G401 (cell line): ENCODE results near the gene DOK6. TPM values are rescaled to one million over a fixed set of nuclear protein-coding genes. Genes with fewer than 3 reads are reported as not detected.

Experiments
- DNase-seq: peaks from one replicate; pipeline ENCODE4 v3.0.0-alpha.2; 2015; ENCODE audit warnings: low spot score
- in situ Hi-C: cut with HindIII; loops from 2 replicates; pipeline ENCODE4 v1.10.0; 2016; ENCODE audit warnings: low sequenced_read_pairs, mixed read lengths
- total RNA-seq: library from RNA; depleted of rRNA; stranded (reverse); fragments of >200 nt; shearing (Covaris generic); gene quantifications from 2 replicates; pipeline ENCODE4 v1.2.3, GENCODE V29; 2014

The DOK6 gene
- total RNA-seq, 1 experiment from 2014 or later, result 0.10 TPM

DNA sequence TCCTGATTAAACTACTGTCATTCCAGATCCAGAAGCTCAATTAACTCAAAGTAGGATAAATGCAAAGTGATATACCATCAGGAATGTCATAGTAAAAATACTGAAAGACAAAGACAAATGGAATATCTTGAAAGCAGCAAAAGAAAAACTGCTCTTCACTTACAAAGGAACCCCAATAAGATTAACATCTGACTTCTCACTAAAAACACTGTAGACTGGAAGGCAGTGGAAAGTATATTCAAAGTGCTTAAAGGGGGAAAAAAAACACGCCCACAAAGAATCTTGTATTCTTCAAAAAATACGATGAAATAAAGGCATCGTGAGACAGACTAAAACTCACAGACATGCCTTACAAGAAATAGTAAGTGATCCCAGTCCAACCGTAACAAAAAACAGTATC, 195.7 kb downstream of the DOK6 start:
- in situ Hi-C loops, result no loop called here
- DNase-seq, result no peak

DNA sequence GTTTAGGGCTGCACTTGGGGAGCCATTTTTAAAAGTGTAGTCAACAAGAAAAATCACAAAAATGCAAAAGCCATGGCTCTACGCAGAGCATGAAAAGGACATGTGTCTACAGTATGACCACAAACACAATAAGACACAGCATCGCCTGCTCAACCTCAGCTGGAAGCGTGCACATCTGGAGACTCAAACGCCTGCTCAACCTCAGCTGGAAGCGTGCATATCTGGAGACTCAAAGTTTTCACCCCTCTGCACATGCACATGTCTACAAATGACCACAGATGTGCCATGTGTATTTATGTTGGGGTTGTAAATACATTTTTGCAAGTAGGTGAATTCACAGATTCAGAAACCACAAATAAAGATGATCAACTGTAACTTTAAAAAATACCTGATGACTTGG, 196.9 kb downstream of the DOK6 start:
- no peak for DNase-seq
- in situ Hi-C loops, result no loop called here

DNA sequence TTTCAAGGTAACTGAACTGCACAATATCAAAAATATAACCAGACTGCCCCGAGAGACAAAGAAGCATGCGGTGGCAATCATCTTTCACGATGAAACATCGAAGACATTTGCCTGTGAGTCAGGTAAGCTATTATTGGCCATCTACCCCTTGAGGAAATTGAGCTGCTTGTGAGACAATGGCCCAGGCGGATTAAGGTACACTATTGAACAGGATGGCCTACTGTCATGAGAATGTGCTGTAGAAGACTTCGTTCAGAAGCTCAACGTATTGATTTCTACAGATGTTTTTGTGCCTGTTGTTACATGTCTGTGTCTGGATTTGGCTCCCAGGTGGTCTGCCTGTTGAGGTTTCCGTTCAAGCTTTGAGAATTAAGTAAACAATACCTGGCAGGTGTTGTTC, 198.7 kb downstream of the DOK6 start:
- no peak for DNase-seq
- in situ Hi-C loops, result no loop called here

DNA sequence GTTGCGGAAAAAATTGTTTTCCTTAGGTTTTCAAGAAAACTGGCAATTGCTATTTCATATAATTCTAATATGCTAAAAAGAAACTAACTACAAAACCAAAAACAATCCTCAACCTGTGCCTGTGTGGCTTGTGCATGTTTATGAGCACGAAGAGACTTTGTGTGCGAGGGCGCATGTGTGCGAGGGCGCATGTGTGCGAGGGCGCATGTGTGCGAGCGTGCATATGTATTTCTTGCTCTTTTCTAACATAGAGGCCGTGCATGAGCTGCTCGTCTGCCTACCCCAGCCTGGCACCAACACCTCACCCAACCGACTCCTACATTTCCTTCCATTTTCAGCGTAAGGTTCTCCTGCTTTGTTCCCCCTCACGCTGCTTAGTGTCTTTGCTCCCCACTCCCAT, 211.6 kb downstream of the DOK6 start:
- in situ Hi-C loops, result no loop called here
- no peak for DNase-seq

DNA sequence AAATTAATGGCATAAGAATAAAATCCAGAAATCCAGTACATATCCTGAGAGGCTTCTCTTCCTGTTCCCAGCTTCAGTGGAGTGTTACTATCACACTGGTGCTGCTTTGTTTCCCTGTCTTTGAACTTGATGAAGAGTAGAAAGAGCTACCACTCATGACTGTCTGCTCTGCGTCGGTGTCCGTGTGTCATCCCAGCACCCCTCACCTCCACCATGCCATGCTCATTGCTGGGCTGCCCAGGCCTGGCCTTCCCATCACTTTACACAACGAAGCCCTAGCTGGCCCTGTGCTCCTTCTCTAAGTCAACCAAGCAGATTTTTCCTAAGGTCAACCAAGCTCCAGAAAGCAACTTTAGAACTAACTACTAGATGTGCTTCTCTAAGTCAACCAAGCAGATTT, 215.4 kb downstream of the DOK6 start:
- no peak for DNase-seq
- in situ Hi-C loops, result no loop called here

DNA sequence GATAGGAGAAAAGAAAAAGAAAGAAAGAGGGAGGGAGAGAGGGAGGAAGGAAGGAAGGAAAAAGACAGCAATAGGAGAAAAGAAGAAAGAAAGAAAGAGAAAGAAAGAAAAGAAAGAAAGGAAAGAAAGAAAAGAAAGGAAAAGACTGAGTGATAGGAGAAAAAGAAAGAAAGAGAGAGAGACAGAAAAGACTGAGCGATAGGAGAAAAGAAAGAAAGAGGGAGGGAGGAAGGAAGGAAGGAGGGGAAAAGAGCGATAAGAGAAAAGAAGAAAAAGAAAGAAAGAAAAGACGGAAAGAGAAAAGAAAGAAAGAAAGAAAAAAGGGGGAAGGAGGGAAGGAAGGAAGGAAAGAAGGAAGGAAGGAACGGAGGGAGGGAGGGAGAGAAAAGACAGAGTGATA, 216.7 kb downstream of the DOK6 start:
- DNase-seq, result no peak
- in situ Hi-C loops, result no loop called here

DNA sequence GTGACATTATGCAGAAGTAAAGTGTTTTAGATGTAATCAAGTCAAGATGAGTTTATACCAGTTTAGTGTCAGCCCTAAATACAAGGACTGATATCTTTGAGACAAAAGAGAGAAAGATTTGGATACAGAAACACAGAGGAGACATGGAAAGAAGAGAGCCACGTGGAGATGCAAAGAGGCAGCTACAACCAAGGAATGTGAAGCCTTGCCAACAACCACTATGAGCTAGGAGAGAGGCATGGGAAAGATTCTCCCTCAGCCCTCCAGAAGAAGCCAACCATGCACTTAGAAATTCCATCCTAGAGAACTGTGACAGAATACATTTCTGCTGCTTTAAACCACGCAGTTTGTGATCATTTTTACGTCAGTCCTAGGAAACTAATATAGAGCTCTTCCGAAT, 217.2 kb downstream of the DOK6 start:
- in situ Hi-C loops, result no loop called here
- DNase-seq, result no peak

DNA sequence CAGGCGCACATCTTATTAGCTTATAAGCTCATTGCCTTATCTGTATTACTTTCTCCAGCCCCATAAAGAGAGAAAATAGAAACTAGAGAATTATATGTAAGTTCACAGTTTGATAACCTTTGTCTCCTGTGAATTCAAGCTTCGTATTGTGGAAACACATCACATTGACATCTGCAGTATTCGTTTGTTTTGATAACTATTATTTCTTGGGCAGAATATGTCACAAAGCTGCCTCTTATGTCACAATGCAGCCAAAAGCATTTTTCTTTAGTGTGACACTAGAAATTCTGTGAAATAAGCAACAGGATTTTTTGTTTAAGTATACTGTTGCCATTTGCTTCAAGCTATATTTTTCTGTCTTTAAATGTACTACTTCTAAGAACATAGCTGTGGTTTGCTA, 221.5 kb downstream of the DOK6 start:
- peak; percentile 11 for DNase-seq
- in situ Hi-C loops, result no loop called here

DNA sequence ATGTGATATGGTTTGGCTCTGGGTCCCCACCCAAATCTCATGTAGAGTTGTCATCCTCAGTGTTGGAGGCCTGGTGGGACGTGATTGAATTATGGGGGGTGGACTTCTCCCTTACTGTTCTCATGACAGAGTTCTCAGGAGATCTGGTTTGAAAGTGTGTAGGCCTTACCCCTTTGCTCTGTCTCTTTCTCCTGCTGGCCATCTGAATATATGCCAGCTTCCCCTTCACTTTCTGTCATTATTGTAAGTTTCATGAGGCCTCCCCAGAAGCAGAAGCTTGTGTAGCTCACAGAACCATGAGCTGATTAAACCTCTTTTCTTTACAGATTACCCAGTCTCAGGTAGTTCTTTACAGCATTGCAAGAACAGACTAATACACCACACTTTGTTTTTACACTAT, 222.3 kb downstream of the DOK6 start:
- DNase-seq, result peak; percentile 70
- in situ Hi-C loops, result no loop called here

DNA sequence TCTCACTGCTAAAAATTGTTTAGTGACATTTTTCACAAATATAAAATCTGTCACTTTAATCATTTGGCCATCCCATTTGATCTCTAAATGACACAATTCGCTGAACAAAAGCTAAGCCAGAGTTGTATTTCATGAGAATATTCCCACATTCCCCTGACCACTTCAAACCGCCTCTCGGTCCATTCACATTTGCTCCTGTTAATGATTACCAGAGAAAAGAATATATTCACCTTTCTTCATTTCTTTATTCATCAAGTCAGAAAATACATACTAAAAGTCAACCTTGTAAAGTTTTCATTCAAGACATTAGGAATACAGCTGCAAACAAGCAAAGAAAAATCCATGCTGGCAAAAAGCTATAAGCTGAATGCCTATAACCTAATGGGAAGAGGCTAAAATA, 225.5 kb downstream of the DOK6 start:
- in situ Hi-C loops, result no loop called here
- DNase-seq, result no peak

DNA sequence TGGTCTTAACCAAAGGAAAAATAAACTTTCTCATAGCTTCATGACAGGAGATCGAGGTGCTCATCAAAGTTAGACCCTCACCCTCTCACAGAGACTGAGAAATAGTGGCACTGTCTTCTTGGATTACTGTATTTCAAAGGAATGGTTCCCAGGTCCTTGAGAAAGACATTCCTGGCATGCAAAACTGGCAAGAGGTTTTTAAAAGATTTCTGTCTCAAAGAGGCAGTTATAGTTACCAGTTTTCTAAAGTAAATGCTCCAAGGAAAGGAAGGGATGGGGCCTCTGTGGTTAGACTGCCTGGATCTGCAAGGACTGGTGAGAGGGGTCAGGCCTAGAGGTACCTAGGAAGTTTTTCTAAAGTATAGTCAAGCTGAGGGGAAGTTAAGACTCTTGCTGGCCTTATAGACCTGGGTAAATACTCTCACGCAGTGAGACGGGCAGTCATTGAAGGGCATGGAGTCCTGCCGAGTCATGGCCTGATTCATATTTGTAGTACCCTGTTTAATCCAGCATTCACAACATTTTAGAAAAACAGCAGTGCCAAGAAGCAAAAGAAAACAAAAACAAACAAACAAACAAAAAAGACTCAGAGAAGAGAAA, 226.1 kb downstream of the DOK6 start:
- in situ Hi-C loops, result no loop called here
- no peak for DNase-seq

DNA sequence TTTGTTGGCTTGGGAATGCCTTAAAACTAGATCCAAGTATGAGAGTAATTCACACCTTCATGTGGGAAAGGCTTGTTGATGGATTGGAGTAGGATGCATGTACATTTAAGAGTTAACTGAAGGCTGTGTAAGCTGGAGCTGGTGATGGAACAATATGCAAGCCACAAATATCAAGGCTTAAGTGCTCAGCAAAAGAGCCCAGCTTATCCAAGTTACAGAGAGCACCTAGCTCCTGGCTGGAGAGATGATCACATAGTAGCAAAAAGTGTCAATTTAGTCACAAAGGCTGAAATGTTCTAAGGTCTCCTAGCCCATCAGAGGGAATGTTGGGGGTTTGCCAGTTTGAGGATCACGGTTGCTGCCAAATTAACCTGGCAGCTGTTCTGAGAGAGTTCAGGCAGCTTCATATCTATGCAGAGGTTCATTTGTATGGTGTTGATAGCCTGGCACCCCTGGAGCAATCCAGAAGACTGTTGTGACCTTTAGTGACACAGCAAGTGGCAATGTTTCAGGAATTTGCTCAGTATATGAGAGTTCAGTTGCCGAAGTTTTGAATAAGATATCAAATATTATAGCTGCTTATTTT, 228.2 kb downstream of the DOK6 start:
- no peak for DNase-seq
- in situ Hi-C loops, result no loop called here

DNA sequence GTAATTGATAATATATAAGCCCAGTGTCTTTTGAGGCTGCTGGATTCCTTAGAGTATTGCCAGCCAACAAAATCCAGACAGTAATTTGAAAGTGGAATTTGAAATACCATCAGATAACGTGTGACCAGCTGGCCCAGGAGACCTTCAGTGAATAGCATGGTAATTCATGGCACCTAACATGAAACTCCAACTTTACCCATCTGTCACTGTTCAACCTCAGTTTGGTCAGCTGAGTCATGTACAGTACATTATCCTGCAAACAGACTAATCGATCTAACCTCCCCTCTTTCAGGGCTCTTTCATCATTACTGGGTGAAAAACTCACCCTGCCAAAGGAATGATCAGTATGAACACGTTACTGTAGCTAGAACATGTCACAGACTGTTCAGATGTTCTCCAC, 230.6 kb downstream of the DOK6 start:
- no peak for DNase-seq
- in situ Hi-C loops, result no loop called here

DNA sequence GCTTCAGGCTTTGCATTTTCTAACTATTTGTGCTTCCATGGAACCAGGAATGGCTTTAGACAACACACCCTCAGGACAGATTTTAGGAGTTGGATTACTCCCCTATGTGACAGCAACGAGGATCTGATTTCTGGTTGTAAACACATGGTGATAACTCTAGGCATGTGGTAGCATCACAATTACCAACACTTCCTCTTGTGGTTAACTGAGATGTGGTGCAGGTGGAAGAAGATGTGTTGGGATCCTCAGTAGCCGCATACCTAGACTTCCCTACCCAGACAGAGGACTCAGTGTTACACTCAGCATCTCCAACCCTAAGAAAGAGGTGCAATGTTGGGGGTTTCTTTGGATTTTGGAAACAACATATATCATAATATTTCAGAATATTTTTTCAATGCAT, 234.8 kb downstream of the DOK6 start:
- in situ Hi-C loops, result no loop called here
- no peak for DNase-seq

DNA sequence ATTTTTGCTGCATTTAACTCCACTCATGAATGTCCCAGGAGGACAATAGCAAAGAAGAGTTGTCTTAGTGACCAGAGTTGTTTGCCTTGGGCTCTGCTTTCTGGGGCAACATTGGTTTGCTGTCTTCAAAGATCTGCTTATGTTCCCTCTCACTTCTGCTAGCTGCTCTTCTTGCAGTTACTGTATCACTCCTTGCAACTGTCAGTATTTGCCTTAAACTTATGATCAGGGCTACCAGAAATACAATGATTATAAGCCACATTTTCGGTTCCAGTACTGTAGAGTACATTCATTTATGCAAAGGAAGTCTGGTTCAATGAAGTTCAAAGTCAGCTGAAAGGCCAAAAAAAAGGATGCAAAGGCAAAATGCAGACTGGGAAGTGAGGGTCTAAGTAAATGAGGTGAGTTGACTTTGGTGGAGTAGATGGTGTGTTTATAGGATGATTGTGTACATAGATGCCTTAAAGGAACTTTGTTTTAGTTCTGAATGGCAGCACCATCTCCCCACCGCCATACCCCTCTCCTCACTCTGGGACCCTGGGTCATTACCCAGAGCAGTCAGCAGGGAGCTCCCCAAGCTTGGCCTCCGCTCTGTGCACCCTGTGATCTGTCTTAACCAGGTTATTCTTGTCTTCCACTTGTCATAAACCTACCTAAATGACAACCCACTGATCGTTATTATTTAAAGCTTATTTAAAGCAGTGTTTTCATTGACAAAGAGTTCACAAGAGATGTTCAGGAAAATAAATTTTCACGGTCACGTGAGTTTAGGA, 236.0 kb downstream of the DOK6 start:
- in situ Hi-C loops, result no loop called here
- DNase-seq, result no peak

DNA sequence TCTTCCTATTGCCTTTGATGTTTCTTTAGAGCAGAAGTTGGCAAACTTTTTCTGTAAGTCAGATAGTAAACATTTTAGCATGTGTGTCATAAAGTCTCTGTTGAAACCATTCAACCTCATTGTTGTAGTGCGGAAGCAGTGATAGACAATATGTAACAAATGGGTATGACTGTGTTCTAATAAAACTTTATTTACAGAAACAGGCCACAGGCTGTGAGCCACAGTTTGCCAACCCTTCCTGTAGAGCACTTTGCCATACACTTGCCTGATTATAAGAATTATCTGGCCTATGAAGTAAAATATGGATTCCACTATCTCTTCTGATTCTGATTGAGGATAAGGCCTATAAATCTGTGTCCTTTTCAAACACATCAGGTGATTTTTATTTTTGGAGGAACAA, 237.4 kb downstream of the DOK6 start:
- DNase-seq, result no peak
- in situ Hi-C loops, result no loop called here

DNA sequence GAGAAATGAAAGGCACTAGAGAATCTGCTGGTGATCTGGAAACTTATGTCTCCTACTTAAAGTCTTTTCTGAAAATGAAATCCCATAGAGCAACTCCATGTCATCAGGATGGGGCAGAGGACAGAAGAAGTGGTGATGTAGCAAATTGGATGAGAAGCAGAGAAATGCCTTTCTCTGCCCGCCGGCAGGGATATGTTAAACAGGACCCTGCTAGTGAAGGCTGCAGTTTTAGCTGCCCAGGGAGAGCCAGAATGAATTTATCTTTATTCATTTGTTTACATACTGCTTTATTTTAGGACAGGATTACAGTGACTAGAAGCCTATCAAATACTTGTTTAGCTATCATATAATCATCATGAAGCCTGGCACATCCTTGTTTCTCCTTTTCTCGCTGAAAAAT, 247.0 kb downstream of the DOK6 start:
- no peak for DNase-seq
- in situ Hi-C loops, result no loop called here

DNA sequence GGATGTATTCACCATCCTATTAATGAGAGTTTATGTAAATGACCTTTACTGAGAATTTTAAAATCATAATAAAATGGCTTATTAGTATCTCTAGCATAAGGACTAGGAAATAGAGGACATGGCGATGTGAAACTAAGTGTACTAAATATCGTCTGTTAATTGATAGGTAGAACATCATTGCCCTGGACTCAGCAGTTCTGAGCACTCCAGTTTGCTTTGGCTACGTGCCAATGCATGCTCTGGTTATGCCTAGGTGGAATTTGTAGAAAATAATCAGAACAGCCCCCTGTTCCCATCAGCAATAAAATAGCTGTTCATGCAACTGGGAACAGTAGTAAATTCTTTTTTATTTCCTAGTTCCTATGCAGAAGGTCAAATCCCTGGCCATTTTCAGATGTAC, 247.8 kb downstream of the DOK6 start:
- no peak for DNase-seq
- in situ Hi-C loops, result no loop called here

DNA sequence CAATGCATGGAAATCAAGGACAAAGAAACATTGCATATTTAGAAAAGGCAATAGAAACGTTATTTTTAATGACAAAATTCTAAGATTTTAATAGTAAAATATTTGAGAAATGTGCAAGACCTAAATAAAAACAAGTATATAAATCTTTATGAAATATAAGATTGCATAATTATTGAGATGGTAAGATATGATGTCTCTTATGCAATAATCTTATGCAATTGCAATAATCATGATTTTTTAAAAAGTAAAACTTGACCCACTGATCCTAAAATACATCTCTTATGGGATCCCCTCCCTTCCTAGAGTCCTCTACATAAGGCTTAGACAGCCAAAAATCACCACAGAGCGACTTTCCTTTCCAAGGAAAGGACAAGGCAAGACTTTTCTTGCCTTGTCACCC, 249.0 kb downstream of the DOK6 start:
- DNase-seq, result no peak
- in situ Hi-C loops, result no loop called here

DNA sequence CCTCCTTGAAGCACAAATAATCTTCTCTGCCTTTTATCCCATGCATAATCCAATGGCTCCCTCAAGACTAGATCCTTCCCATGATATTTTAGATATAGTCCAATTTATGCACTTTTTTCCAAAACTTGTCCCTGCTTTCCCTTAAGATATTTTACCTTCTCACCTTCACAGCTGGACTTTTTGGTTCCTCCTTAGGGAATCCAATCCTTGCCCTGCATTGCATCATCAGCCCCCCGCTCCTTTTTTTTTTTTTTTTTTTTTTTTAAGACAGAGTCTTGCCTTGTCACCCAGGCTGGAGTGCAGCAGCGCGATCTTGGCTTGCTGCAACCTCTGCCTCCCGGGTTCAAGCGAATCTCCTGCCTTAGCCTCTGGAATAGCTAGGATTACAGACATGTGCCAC, 250.6 kb downstream of the DOK6 start:
- in situ Hi-C loops, result no loop called here
- no peak for DNase-seq

DNA sequence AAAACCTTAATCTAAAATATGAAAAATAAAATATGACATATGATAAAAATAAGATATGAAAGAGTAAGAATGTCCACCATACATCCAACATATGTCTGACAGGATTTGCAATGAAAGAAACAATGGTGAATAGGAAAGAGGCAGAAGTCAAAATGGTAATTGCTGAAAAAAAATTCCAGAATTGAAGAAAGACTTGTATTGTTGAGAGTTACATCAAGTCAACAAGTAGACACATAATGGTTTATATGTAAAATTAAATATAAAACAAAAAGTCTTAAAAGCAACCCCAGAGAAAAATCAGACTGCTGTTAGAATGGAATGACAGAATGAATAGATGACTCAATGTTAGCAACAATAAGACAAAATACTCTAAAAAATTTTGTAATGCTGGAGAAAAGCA, 255.1 kb downstream of the DOK6 start:
- no peak for DNase-seq
- in situ Hi-C loops, result no loop called here
